Keratinocyte (primary cell): ENCODE data around the gene ATP8A2. TPM values are rescaled to one million over a fixed set of nuclear protein-coding genes. Genes with fewer than 3 reads are reported as not detected.

ENCODE experiments used
- DNase-seq: peaks from one replicate; pipeline ENCODE4 v3.0.0-alpha.2; 2011; ENCODE audit warnings: low read depth, missing footprints, low spot score
- FAIRE-seq: peaks from 2 replicates; lab custom pipeline; 2011; peaks lifted over from hg19 to GRCh38; lab: Jason Lieb, UNC
- H2AFZ ChIP-seq: 2 replicates; pipeline ENCODE4 v1.6.0; 2012; ENCODE audit warnings: low read length, control low read depth, inconsistent platforms; ENCODE audit not compliant: control insufficient read depth
- H3K27ac ChIP-seq: 2 replicates; pipeline ENCODE4 v1.5.1; 2011; ENCODE audit warnings: low read length; ENCODE audit not compliant: control insufficient read depth, insufficient read depth
- H3K27me3 ChIP-seq: 3 replicates; pipeline ENCODE4 v1.6.0; 2011; ENCODE audit warnings: low read length; ENCODE audit not compliant: control insufficient read depth, insufficient read depth; ENCODE audit errors: extremely low read depth
- H3K36me3 ChIP-seq, 2 experiments: 2 replicates in 1 of 2; 3 replicates in 1 of 2; pipeline ENCODE4 v1.5.1; 2011; ENCODE audit warnings: low read length in 2 of 2, mild to moderate bottlenecking in 1 of 2; ENCODE audit not compliant: control insufficient read depth in 2 of 2, insufficient read depth in 2 of 2; ENCODE audit errors: extremely low read depth in 1 of 2
- H3K4me1 ChIP-seq: 3 replicates; pipeline ENCODE4 v1.5.1; 2011; ENCODE audit warnings: low read length; ENCODE audit not compliant: control insufficient read depth, insufficient read depth; ENCODE audit errors: extremely low read depth
- H3K4me2 ChIP-seq: 3 replicates; pipeline ENCODE4 v1.6.0; 2011; ENCODE audit warnings: low read depth, low read length; ENCODE audit not compliant: control insufficient read depth, insufficient read depth; ENCODE audit errors: extremely low read depth
- H3K4me3 ChIP-seq, 3 experiments: fragments of 200-600 bp in 1 of 3; sonication (generic) in 1 of 3; 2 replicates in 2 of 3; 3 replicates in 1 of 3; pipeline ENCODE4 v1.5.1; 2011 to 2016; ENCODE audit warnings: low read length in 3 of 3, mild to moderate bottlenecking in 3 of 3, control low read depth in 2 of 3, inconsistent platforms in 1 of 3, low read depth in 1 of 3, mixed read lengths in 1 of 3, mixed run types in 1 of 3, moderate library complexity in 1 of 3; ENCODE audit not compliant: control insufficient read depth in 2 of 3, insufficient read depth in 2 of 3; ENCODE audit errors: extremely low read depth in 1 of 3
- H3K79me2 ChIP-seq: 2 replicates; pipeline ENCODE4 v1.6.0; 2012; ENCODE audit warnings: low read length; ENCODE audit not compliant: control insufficient read depth, insufficient read depth
- H3K9ac ChIP-seq: 3 replicates; pipeline ENCODE4 v1.6.0; 2011; ENCODE audit warnings: low read length; ENCODE audit not compliant: control insufficient read depth, insufficient read depth; ENCODE audit errors: extremely low read depth
- H3K9me1 ChIP-seq: 3 replicates; pipeline ENCODE4 v1.6.0; 2011; ENCODE audit warnings: low read length; ENCODE audit not compliant: control insufficient read depth, insufficient read depth; ENCODE audit errors: extremely low read depth
- H3K9me3 ChIP-seq: 2 replicates; pipeline ENCODE4 v1.5.1; 2012; ENCODE audit warnings: low read depth, low read length; ENCODE audit not compliant: control insufficient read depth
- H4K20me1 ChIP-seq: 3 replicates; pipeline ENCODE4 v1.6.0; 2011; ENCODE audit warnings: low read length; ENCODE audit not compliant: control insufficient read depth, insufficient read depth; ENCODE audit errors: extremely low read depth
- EZH2 ChIP-seq: IDR thresholded peaks from one replicate; pipeline ENCODE4 v1.6.1; 2012; ENCODE audit warnings: inconsistent platforms, mild to moderate bottlenecking, low read length, moderate library complexity
- dilution Hi-C: fragments of 300-500 bp; cut with MboI; formaldehyde crosslinking; loops from one replicate; pipeline ENCODE4 v1.7.0; 2020; ENCODE audit warnings: low sequenced_read_pairs; ENCODE audit not compliant: extremely low pct_ligation_motif_present
- polyA plus RNA-seq, 5 experiments: library from polyadenylated mRNA; depleted of rRNA in 3 of 5; stranded (reverse) in 3 of 5; stranded (forward) in 1 of 5; unstranded in 1 of 5; fragments of >200 nt; gene quantifications; 1 replicate in 1 of 5; 2 replicates in 3 of 5; 3 replicates in 1 of 5; pipeline versions ENCODE4 v1.2.1 to v1.2.3, GENCODE V29; 2011 to 2012; ENCODE audit warnings: missing spikeins in 2 of 5, low read depth in 1 of 5, low replicate concordance in 1 of 5
- TF ChIP-seq, protein P1 (sequence below), 3 experiments: IDR thresholded peaks in 1 of 3; conservative IDR thresholded peaks in 1 of 3; optimal IDR thresholded peaks in 1 of 3; 2 replicates in 2 of 3; 3 replicates in 1 of 3; pipeline versions ENCODE3 to v1.5.1; 2011; ENCODE audit warnings: low read length in 3 of 3, mild to moderate bottlenecking in 3 of 3, moderate library complexity in 2 of 3, control low read depth in 1 of 3, inconsistent platforms in 1 of 3; ENCODE audit not compliant: insufficient read depth in 2 of 3; ENCODE audit errors: extremely low read depth in 1 of 3

ATP8A2 gene
- polyA plus RNA-seq, 1 donor (not counting 4 experiments of a cell fraction or from before 2014, with no cell fraction given): 0.16 TPM

DNA sequence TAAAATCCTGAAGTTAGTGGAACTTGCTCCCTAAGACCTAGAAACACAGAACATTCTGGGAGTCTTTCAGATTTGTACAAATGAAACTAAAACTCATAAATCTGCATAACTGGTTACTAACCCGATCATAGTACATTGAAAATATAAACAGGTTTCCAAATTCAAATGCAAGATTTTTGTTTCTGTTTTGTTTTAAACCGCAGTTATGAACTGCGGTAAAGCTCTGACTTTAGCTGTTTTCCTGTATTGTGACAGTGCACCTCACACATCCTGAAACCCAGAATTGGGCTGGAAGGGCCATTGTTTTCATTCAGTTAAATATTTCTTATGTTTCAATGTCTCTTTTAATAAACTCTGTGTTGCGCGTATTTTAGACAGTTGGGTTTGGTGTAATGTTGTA, 475.4 kb downstream of the ATP8A2 start:
- Histone ChIP-seq H3K9me1 (no peaks in the 10 kb centered on the region), H3K9me3 (no peaks in the 10 kb centered on the region), H3K4me2 (no peak overlapping the region), H3K79me2 (no peaks in the 10 kb centered on the region), H3K4me1 (peaks cover 12% of the 10 kb centered on the region), H3K27ac (no peak overlapping the region), H3K27me3 (no peaks in the 10 kb centered on the region), H2AFZ (no peak overlapping the region), H3K9ac (no peak overlapping the region), H3K36me3 (no peaks in the 10 kb centered on the region), H3K4me3 (no peak overlapping the region), H4K20me1 (no peaks in the 10 kb centered on the region)
- FAIRE-seq (no peak), DNase-seq (no peak)
- dilution Hi-C loops: no loop called here
- no peak for TF ChIP-seq EZH2
- TF ChIP-seq, protein P1, sequence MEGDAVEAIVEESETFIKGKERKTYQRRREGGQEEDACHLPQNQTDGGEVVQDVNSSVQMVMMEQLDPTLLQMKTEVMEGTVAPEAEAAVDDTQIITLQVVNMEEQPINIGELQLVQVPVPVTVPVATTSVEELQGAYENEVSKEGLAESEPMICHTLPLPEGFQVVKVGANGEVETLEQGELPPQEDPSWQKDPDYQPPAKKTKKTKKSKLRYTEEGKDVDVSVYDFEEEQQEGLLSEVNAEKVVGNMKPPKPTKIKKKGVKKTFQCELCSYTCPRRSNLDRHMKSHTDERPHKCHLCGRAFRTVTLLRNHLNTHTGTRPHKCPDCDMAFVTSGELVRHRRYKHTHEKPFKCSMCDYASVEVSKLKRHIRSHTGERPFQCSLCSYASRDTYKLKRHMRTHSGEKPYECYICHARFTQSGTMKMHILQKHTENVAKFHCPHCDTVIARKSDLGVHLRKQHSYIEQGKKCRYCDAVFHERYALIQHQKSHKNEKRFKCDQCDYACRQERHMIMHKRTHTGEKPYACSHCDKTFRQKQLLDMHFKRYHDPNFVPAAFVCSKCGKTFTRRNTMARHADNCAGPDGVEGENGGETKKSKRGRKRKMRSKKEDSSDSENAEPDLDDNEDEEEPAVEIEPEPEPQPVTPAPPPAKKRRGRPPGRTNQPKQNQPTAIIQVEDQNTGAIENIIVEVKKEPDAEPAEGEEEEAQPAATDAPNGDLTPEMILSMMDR (optimal IDR thresholded peaks at IDR 0.05 in 1 of 3, IDR thresholded peaks at IDR 0.05 in 1 of 3, conservative IDR thresholded peaks at IDR 0.05 in 1 of 3; ENCODE audit: extremely low read depth in 1 of 3, insufficient read depth in 2 of 3, low read length in 3 of 3): no peak

- FAIRE-seq (no peak), DNase-seq (no peak)
- Histone ChIP-seq H3K4me3 (no peak overlapping the region), H3K9me3 (no peaks in the 10 kb centered on the region), H3K36me3 (no peaks in the 10 kb centered on the region), H3K9ac (no peak overlapping the region), H3K9me1 (no peaks in the 10 kb centered on the region), H4K20me1 (no peaks in the 10 kb centered on the region), H3K4me2 (no peak overlapping the region), H3K27me3 (no peaks in the 10 kb centered on the region), H3K27ac (no peak overlapping the region), H3K4me1 (peaks cover 12% of the 10 kb centered on the region), H3K79me2 (no peaks in the 10 kb centered on the region), H2AFZ (no peak overlapping the region)
- TF ChIP-seq EZH2: no peak
- TF ChIP-seq, protein P1 (optimal IDR thresholded peaks at IDR 0.05 in 1 of 3, IDR thresholded peaks at IDR 0.05 in 1 of 3, conservative IDR thresholded peaks at IDR 0.05 in 1 of 3; ENCODE audit: extremely low read depth in 1 of 3, insufficient read depth in 2 of 3, low read length in 3 of 3): no peak
- dilution Hi-C loops: no loop called here
Observed at GRCh38 chr13:25847635-25848626, 476.2 kb downstream of the ATP8A2 start.
